Esophagus muscularis mucosa (tissue), 3 donors: ENCODE results near the gene SMIM20.

Source experiments
- POLR2A ChIP-seq: fragments of 450-650 bp; IDR thresholded peaks from one replicate; pipeline ENCODE4 v1.6.1; 2017; ENCODE audit warnings: antibody characterized with exemption, moderate library complexity, mild to moderate bottlenecking, low read depth
- POLR2AphosphoS5 ChIP-seq, 2 donors: sonication (generic); formaldehyde crosslinking; IDR thresholded peaks; one replicate each; pipeline ENCODE4 v1.6.1; 2017; ENCODE audit warnings: antibody characterized with exemption in 2 of 2
- TF ChIP-seq, protein P1 (sequence below), 3 experiments: fragments of 200-600 bp in 2 of 3; fragments of 450-650 bp in 1 of 3; sonication (generic) in 2 of 3; IDR thresholded peaks; one replicate each; pipeline ENCODE4 v1.5.1; 2017 to 2019; ENCODE audit warnings: antibody characterized with exemption in 3 of 3, mild to moderate bottlenecking in 2 of 3, moderate library complexity in 1 of 3

DNA sequence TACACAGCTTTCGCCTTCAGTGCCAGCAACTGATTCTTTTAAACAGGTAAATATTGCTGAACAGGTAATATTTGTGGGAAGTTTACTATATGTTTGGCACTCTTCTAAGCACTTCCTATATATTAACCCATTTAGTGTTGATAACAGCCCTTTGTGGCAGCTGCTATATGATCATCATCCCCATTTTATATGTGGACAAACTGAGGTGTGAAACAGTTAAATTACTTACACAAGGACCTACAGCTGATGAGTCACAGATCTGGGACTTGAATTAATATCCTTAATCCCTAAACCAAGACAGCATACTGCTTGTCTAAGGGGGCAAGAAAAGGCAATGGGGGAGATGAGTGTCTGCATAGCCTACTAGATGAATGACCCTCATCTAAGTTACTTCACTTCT is 2.9 kb downstream of the SMIM20 start:
- TF ChIP-seq, protein P1, sequence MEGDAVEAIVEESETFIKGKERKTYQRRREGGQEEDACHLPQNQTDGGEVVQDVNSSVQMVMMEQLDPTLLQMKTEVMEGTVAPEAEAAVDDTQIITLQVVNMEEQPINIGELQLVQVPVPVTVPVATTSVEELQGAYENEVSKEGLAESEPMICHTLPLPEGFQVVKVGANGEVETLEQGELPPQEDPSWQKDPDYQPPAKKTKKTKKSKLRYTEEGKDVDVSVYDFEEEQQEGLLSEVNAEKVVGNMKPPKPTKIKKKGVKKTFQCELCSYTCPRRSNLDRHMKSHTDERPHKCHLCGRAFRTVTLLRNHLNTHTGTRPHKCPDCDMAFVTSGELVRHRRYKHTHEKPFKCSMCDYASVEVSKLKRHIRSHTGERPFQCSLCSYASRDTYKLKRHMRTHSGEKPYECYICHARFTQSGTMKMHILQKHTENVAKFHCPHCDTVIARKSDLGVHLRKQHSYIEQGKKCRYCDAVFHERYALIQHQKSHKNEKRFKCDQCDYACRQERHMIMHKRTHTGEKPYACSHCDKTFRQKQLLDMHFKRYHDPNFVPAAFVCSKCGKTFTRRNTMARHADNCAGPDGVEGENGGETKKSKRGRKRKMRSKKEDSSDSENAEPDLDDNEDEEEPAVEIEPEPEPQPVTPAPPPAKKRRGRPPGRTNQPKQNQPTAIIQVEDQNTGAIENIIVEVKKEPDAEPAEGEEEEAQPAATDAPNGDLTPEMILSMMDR (IDR thresholded peaks at IDR 0.05): no peak
- TF ChIP-seq POLR2A (no peak), POLR2AphosphoS5 (IDR thresholded peaks at IDR 0.05) (no peak)
